LNCaP clone FGC (cell line): Measurements from ENCODE around the gene ADAMTSL2.

Source experiments
- DNase-seq: peaks from one replicate; pipeline ENCODE4 v3.0.0-alpha.2; 2011; ENCODE audit warnings: low read depth
- H3K4me3 ChIP-seq: 2 replicates; pipeline ENCODE4 v1.5.1; 2011; ENCODE audit warnings: mild to moderate bottlenecking, low read depth, low read length, control low read depth
- CTCF ChIP-seq: IDR thresholded peaks from 2 replicates; pipeline ENCODE4 v1.5.1; 2012; ENCODE audit warnings: mild to moderate bottlenecking; ENCODE audit not compliant: control insufficient read depth, insufficient read depth; ENCODE audit errors: extremely low read depth

Gene ADAMTSL2

GRCh38 chr9:133608889-133609288 lies 74.4 kb downstream of the ADAMTSL2 start:
- TF ChIP-seq CTCF: no peak
- H3K4me3 ChIP-seq: no peak overlapping the region
- DNase-seq: no peak

GRCh38 chr9:133609311-133610098 lies 75.0 kb downstream of the ADAMTSL2 start, which contains the start of gene FAM163B:
Gene FAM163B (minus strand): TSS chr9:133609389. CDS start chr9:133580223, 29,166 bp downstream.
- no peak for DNase-seq
- TF ChIP-seq CTCF: no peak
- H3K4me3 ChIP-seq: no peak within 1 kb of the TSS

GRCh38 chr9:133610845-133611244 lies 76.3 kb downstream of the ADAMTSL2 start:
- TF ChIP-seq CTCF: no peak
- DNase-seq: no peak
- no peak overlapping the region for H3K4me3 ChIP-seq

- DNase-seq: no peak
- TF ChIP-seq CTCF: no peak
- H3K4me3 ChIP-seq: no peak overlapping the region
Measured at GRCh38 chr9:133612051-133612450, 77.5 kb downstream of the ADAMTSL2 start.

GRCh38 chr9:133612816-133613215 lies 78.3 kb downstream of the ADAMTSL2 start:
- TF ChIP-seq CTCF: no peak

GRCh38 chr9:133613432-133613831 lies 78.9 kb downstream of the ADAMTSL2 start:
- no peak for TF ChIP-seq CTCF
- no peak for DNase-seq
- no peak overlapping the region for H3K4me3 ChIP-seq

More at GRCh38 chr9:133612816-133613215, 78.3 kb downstream of the ADAMTSL2 start:
- no peak overlapping the region for H3K4me3 ChIP-seq
- DNase-seq: no peak

GRCh38 chr9:133614056-133614455 lies 79.6 kb downstream of the ADAMTSL2 start:
- H3K4me3 ChIP-seq: no peak overlapping the region
- no peak for TF ChIP-seq CTCF

More at GRCh38 chr9:133614056-133614455, 79.6 kb downstream of the ADAMTSL2 start:
- no peak for DNase-seq
